Adrenal gland (tissue), 5 donors: ENCODE results near the gene CNOT6L.

Experiments used
- POLR2A ChIP-seq, 2 donors: fragments of 450-650 bp; IDR thresholded peaks; one replicate each; pipeline ENCODE4 v1.6.1; 2017; ENCODE audit warnings: antibody characterized with exemption in 2 of 2, mild to moderate bottlenecking in 2 of 2, moderate library complexity in 1 of 2
- TF ChIP-seq, protein P1 (sequence below), 6 experiments: fragments of 450-650 bp in 4 of 6; fragments of 200-600 bp in 2 of 6; sonication (generic) in 1 of 6; IDR thresholded peaks; 1 replicate in 5 of 6; 2 replicates in 1 of 6; pipeline versions ENCODE4 v1.5.1 to v1.8.0; 2016 to 2021; ENCODE audit warnings: antibody characterized with exemption in 6 of 6, mild to moderate bottlenecking in 2 of 6, moderate library complexity in 1 of 6
- donor health status: DM: no; HTN: no; CAD: no.

DNA sequence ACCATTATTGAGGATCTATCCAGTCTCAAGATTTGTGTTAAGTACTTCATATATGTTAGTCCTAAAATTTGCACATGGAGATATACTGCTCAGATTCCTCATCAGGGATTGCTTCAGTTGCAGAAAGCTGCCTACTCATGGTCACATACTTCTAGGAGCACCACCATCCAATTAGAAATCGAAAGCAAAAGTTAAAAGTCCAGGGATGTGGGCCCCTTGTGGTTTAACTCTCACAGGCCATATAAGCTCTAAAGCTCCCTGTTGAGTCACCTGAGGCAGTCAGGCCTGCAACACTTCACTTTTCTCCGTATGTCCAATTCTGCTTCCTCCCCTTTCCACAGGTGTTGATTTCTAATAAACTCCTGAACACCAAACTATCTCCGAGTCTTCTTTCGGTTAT lies 84.2 kb downstream of the CNOT6L start:
- TF ChIP-seq, protein P1, sequence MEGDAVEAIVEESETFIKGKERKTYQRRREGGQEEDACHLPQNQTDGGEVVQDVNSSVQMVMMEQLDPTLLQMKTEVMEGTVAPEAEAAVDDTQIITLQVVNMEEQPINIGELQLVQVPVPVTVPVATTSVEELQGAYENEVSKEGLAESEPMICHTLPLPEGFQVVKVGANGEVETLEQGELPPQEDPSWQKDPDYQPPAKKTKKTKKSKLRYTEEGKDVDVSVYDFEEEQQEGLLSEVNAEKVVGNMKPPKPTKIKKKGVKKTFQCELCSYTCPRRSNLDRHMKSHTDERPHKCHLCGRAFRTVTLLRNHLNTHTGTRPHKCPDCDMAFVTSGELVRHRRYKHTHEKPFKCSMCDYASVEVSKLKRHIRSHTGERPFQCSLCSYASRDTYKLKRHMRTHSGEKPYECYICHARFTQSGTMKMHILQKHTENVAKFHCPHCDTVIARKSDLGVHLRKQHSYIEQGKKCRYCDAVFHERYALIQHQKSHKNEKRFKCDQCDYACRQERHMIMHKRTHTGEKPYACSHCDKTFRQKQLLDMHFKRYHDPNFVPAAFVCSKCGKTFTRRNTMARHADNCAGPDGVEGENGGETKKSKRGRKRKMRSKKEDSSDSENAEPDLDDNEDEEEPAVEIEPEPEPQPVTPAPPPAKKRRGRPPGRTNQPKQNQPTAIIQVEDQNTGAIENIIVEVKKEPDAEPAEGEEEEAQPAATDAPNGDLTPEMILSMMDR (IDR thresholded peaks at IDR 0.05) = no peak
- TF ChIP-seq POLR2A (IDR thresholded peaks at IDR 0.05) = no peak
